ENCODE results near the gene PSORS1C2. TPM values are rescaled to one million over a fixed set of nuclear protein-coding genes. Genes with fewer than 3 reads are reported as not detected.

Gene PSORS1C2
- total and polyA plus RNA-seq, 4 donors, result not detected

DNA sequence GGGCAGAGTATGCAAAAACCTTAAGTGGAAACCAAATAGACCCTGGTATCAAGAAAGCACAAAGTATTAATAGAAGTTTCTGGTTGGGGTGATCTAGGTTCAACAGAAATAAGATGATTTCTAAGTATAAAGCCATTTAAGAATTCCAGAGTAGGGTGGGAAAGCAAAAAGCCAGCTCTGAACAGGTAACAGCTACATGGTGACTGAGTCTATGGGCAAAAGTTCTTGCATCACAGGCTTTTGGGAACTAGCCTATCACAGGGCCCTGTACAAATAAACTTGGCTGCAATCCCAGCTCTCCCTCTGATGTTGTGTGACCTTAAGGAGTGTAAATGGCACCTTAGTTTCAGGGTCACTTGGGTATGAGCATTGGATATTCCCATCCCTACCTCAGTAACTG lies 25.1 kb upstream of the PSORS1C2 start:
- no peak overlapping the region for H3K9ac ChIP-seq (ENCODE audit: low read depth in 1 of 2, low read length in 2 of 2)
- H3K27ac ChIP-seq (ENCODE audit: low read depth in 1 of 2, low read length in 2 of 2), result no peak overlapping the region
- peaks cover 1 to 4% (median 3%) of the 10 kb centered on the region in 4 donors for H3K4me1 ChIP-seq (ENCODE audit: control insufficient read depth in 4 of 4, insufficient read depth in 4 of 4, low read length in 3 of 4)
- TF ChIP-seq RAD21 (IDR thresholded peaks at IDR 0.05), result no peak
- no peak for TF ChIP-seq GABPA (IDR thresholded peaks at IDR 0.05 in 1 of 2, conservative IDR thresholded peaks at IDR 0.05 in 1 of 2)
- TF ChIP-seq JUND (IDR thresholded peaks at IDR 0.05), result no peak
- no peak for TF ChIP-seq MAX (IDR thresholded peaks at IDR 0.05)
- TF ChIP-seq HNF4G (IDR thresholded peaks at IDR 0.05), result no peak
- TF ChIP-seq, protein P1, sequence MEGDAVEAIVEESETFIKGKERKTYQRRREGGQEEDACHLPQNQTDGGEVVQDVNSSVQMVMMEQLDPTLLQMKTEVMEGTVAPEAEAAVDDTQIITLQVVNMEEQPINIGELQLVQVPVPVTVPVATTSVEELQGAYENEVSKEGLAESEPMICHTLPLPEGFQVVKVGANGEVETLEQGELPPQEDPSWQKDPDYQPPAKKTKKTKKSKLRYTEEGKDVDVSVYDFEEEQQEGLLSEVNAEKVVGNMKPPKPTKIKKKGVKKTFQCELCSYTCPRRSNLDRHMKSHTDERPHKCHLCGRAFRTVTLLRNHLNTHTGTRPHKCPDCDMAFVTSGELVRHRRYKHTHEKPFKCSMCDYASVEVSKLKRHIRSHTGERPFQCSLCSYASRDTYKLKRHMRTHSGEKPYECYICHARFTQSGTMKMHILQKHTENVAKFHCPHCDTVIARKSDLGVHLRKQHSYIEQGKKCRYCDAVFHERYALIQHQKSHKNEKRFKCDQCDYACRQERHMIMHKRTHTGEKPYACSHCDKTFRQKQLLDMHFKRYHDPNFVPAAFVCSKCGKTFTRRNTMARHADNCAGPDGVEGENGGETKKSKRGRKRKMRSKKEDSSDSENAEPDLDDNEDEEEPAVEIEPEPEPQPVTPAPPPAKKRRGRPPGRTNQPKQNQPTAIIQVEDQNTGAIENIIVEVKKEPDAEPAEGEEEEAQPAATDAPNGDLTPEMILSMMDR (IDR thresholded peaks at IDR 0.05; ENCODE audit: low read depth, low read length, missing input control), result no peak
- TF ChIP-seq TAF1 (conservative IDR thresholded peaks at IDR 0.05), result no peak
- no peak for TF ChIP-seq SP1 (IDR thresholded peaks at IDR 0.05)
- TF ChIP-seq, protein P2, sequence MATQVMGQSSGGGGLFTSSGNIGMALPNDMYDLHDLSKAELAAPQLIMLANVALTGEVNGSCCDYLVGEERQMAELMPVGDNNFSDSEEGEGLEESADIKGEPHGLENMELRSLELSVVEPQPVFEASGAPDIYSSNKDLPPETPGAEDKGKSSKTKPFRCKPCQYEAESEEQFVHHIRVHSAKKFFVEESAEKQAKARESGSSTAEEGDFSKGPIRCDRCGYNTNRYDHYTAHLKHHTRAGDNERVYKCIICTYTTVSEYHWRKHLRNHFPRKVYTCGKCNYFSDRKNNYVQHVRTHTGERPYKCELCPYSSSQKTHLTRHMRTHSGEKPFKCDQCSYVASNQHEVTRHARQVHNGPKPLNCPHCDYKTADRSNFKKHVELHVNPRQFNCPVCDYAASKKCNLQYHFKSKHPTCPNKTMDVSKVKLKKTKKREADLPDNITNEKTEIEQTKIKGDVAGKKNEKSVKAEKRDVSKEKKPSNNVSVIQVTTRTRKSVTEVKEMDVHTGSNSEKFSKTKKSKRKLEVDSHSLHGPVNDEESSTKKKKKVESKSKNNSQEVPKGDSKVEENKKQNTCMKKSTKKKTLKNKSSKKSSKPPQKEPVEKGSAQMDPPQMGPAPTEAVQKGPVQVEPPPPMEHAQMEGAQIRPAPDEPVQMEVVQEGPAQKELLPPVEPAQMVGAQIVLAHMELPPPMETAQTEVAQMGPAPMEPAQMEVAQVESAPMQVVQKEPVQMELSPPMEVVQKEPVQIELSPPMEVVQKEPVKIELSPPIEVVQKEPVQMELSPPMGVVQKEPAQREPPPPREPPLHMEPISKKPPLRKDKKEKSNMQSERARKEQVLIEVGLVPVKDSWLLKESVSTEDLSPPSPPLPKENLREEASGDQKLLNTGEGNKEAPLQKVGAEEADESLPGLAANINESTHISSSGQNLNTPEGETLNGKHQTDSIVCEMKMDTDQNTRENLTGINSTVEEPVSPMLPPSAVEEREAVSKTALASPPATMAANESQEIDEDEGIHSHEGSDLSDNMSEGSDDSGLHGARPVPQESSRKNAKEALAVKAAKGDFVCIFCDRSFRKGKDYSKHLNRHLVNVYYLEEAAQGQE (IDR thresholded peaks at IDR 0.05), result no peak
- no peak for TF ChIP-seq FOXA1 (IDR thresholded peaks at IDR 0.05)
- TF ChIP-seq RXRA (IDR thresholded peaks at IDR 0.05), result no peak
- TF ChIP-seq NR2F2 (IDR thresholded peaks at IDR 0.05), result no peak
- no peak for TF ChIP-seq YY1 (IDR thresholded peaks at IDR 0.05)
- TF ChIP-seq FOXA2 (IDR thresholded peaks at IDR 0.05), result no peak
- no peak for TF ChIP-seq EGR1 (IDR thresholded peaks at IDR 0.05; ENCODE audit: low read depth in 2 of 2)
- TF ChIP-seq, protein P3, sequence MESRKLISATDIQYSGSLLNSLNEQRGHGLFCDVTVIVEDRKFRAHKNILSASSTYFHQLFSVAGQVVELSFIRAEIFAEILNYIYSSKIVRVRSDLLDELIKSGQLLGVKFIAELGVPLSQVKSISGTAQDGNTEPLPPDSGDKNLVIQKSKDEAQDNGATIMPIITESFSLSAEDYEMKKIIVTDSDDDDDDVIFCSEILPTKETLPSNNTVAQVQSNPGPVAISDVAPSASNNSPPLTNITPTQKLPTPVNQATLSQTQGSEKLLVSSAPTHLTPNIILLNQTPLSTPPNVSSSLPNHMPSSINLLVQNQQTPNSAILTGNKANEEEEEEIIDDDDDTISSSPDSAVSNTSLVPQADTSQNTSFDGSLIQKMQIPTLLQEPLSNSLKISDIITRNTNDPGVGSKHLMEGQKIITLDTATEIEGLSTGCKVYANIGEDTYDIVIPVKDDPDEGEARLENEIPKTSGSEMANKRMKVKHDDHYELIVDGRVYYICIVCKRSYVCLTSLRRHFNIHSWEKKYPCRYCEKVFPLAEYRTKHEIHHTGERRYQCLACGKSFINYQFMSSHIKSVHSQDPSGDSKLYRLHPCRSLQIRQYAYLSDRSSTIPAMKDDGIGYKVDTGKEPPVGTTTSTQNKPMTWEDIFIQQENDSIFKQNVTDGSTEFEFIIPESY (IDR thresholded peaks at IDR 0.05), result no peak
- no peak for TF ChIP-seq HNF4A (conservative IDR thresholded peaks at IDR 0.05)
- TF ChIP-seq, protein P4, sequence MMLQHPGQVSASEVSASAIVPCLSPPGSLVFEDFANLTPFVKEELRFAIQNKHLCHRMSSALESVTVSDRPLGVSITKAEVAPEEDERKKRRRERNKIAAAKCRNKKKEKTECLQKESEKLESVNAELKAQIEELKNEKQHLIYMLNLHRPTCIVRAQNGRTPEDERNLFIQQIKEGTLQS (IDR thresholded peaks at IDR 0.05), result no peak
- H3K4me3 ChIP-seq (ENCODE audit: low read depth in 1 of 3, low read length in 3 of 3), result no peak overlapping the region
- H3K36me3 ChIP-seq (ENCODE audit: control insufficient read depth in 4 of 4, insufficient read depth in 3 of 4, low read depth in 1 of 4, low read length in 3 of 4), result no peaks in the 10 kb centered on the region
- H3K9me3 ChIP-seq (ENCODE audit: control insufficient read depth in 4 of 4, low read length in 3 of 4), result no peaks in the 10 kb centered on the region
- no peak for DNase-seq (ENCODE audit: low spot score)
- no peaks in the 10 kb centered on the region for H3K27me3 ChIP-seq (ENCODE audit: control insufficient read depth in 4 of 4, insufficient read depth in 4 of 4, low read length in 3 of 4)

Data from liver (tissue), 9 donors.